Neural progenitor cell (in vitro differentiated cells): ENCODE data around the gene AEBP2. TPM values are rescaled to one million over a fixed set of nuclear protein-coding genes. Genes with fewer than 3 reads are reported as not detected.
"Not testable (repeated sequence)": the region's sequence is repeated elsewhere in the genome, so short reads cannot be mapped to it uniquely, and the experiment has no call there.

ENCODE experiments used
- DNase-seq: peaks from one replicate; pipeline ENCODE4 v3.0.0-alpha.2; 2016; ENCODE audit warnings: low spot score
- H2AFZ ChIP-seq: fragments of 200-600 bp; sonication (generic); replicated peaks from 2 replicates; pipeline ENCODE4 v1.6.1; 2016; ENCODE audit warnings: antibody characterized with exemption
- H3F3A ChIP-seq: fragments of 200-600 bp; sonication (generic); 2 replicates; pipeline ENCODE4 v1.6.1; 2016; ENCODE audit warnings: antibody characterized with exemption, low read depth
- H3K27ac ChIP-seq: fragments of 200-600 bp; sonication (generic); 2 replicates; pipeline ENCODE4 v1.5.1; 2016; ENCODE audit warnings: mild to moderate bottlenecking
- H3K27me3 ChIP-seq: fragments of 200-600 bp; sonication (generic); 2 replicates; pipeline ENCODE4 v1.6.1; 2016; ENCODE audit warnings: mild to moderate bottlenecking, moderate library complexity
- H3K36me3 ChIP-seq: fragments of 200-600 bp; sonication (generic); 2 replicates; pipeline ENCODE4 v1.5.1; 2016
- H3K4me1 ChIP-seq: fragments of 200-600 bp; sonication (generic); 2 replicates; pipeline ENCODE4 v1.6.1; 2016; ENCODE audit warnings: mixed run types
- H3K4me2 ChIP-seq: fragments of 200-600 bp; sonication (generic); 2 replicates; pipeline ENCODE4 v1.6.1; 2016
- H3K4me3 ChIP-seq: fragments of 200-600 bp; sonication (generic); 2 replicates; pipeline ENCODE4 v1.5.1; 2016
- H3K79me2 ChIP-seq: fragments of 200-600 bp; sonication (generic); 2 replicates; pipeline ENCODE4 v1.6.1; 2016; ENCODE audit warnings: low read depth
- H3K9ac ChIP-seq: fragments of 200-600 bp; sonication (generic); 2 replicates; pipeline ENCODE4 v1.6.1; 2016
- H3K9me3 ChIP-seq: fragments of 200-600 bp; sonication (generic); 2 replicates; pipeline ENCODE4 v1.5.1; 2016; ENCODE audit warnings: low read depth
- H4K20me1 ChIP-seq: fragments of 200-600 bp; sonication (generic); 2 replicates; pipeline ENCODE4 v1.6.1; 2016; ENCODE audit warnings: low read depth
- H3K27ac Mint-ChIP-seq: 3 replicates; pipeline ENCODE4 v1.8.0; 2021; ENCODE audit warnings: mixed read lengths
- H3K27me3 Mint-ChIP-seq: 2 replicates; pipeline ENCODE4 v1.8.0; 2022; ENCODE audit warnings: low read depth, mild to moderate bottlenecking, inconsistent platforms, moderate library complexity, mixed read lengths; ENCODE audit not compliant: insufficient read depth
- H3K36me3 Mint-ChIP-seq: 3 replicates; pipeline ENCODE4 v1.8.0; 2021; ENCODE audit warnings: mixed read lengths
- H3K4me1 Mint-ChIP-seq: 3 replicates; pipeline ENCODE4 v1.8.0; 2021; ENCODE audit warnings: mixed read lengths
- H3K4me3 Mint-ChIP-seq: 3 replicates; pipeline ENCODE4 v1.8.0; 2021; ENCODE audit warnings: mild to moderate bottlenecking, moderate library complexity, mixed read lengths
- H3K9me3 Mint-ChIP-seq: 3 replicates; pipeline ENCODE4 v1.8.0; 2020; ENCODE audit warnings: mixed read lengths
- CTCF ChIP-seq: fragments of 200-600 bp; sonication (generic); IDR thresholded peaks from 2 replicates; pipeline ENCODE4 v1.5.1; 2017; ENCODE audit warnings: antibody characterized with exemption, mild to moderate bottlenecking
- EZH2 ChIP-seq: fragments of 200-600 bp; sonication (generic); IDR thresholded peaks from 2 replicates; pipeline ENCODE4 v1.6.1; 2017; ENCODE audit warnings: antibody characterized with exemption, mild to moderate bottlenecking, moderate library complexity
- EZH2phosphoT487 ChIP-seq: fragments of 200-600 bp; sonication (generic); IDR thresholded peaks from 2 replicates; pipeline ENCODE4 v1.6.1; 2017; ENCODE audit warnings: antibody characterized with exemption
- total RNA-seq: library from RNA; depleted of rRNA; stranded (reverse); fragments of >200 nt; gene quantifications from 2 replicates; pipeline ENCODE4 v1.2.3, GENCODE V29; 2015; ENCODE audit warnings: low replicate concordance

AEBP2 gene
- total RNA-seq, 1 donor from 2014 or later = 34.0 TPM

GRCh38 chr12:19550626-19551025 is 111.3 kb downstream of the AEBP2 start:
- Mint-ChIP-seq H3K4me3 (no peak overlapping the region), H3K27ac (no peak overlapping the region), H3K4me1 (peaks cover 25% of the 10 kb centered on the region), H3K9me3 (no peaks in the 10 kb centered on the region), H3K27me3 (peaks cover 2% of the 10 kb centered on the region), H3K36me3 (no peaks in the 10 kb centered on the region)
- Histone ChIP-seq H4K20me1 (no peaks in the 10 kb centered on the region), H3K9ac (no peak overlapping the region), H3K36me3 (no peaks in the 10 kb centered on the region), H3K79me2 (no peaks in the 10 kb centered on the region), H3K4me3 (no peak overlapping the region), H3F3A (no peaks in the 10 kb centered on the region), H3K27me3 (no peaks in the 10 kb centered on the region), H3K27ac (no peak overlapping the region), H3K9me3 (no peaks in the 10 kb centered on the region), H3K4me1 (no peaks in the 10 kb centered on the region), H3K4me2 (no peak overlapping the region), H2AFZ (no peak overlapping the region)
- no peak for TF ChIP-seq CTCF
- no peak for TF ChIP-seq EZH2phosphoT487
- no peak for DNase-seq

GRCh38 chr12:19552441-19553097 is 113.3 kb downstream of the AEBP2 start:
- H3K79me2 ChIP-seq, H3K27me3 Mint-ChIP-seq, H3K9ac ChIP-seq, H3K27ac ChIP-seq, H3K27ac Mint-ChIP-seq, H3K9me3 ChIP-seq, H3K9me3 Mint-ChIP-seq, DNase-seq, H3K4me3 ChIP-seq, H4K20me1 ChIP-seq, H3F3A ChIP-seq, H3K4me1 ChIP-seq, H3K27me3 ChIP-seq, H3K36me3 Mint-ChIP-seq, H3K36me3 ChIP-seq, H3K4me1 Mint-ChIP-seq, H2AFZ ChIP-seq, H3K4me3 Mint-ChIP-seq, H3K4me2 ChIP-seq: not testable (repeated sequence)

GRCh38 chr12:19553175-19553574 is 113.9 kb downstream of the AEBP2 start:
- Histone ChIP-seq H3K79me2 (no peaks in the 10 kb centered on the region), H2AFZ (no peak overlapping the region), H3K27me3 (no peaks in the 10 kb centered on the region), H3K4me3 (no peak overlapping the region), H3F3A (no peaks in the 10 kb centered on the region), H3K9ac (no peak overlapping the region), H4K20me1 (no peaks in the 10 kb centered on the region), H3K9me3 (no peaks in the 10 kb centered on the region), H3K4me1 (no peaks in the 10 kb centered on the region), H3K27ac (no peak overlapping the region), H3K36me3 (no peaks in the 10 kb centered on the region), H3K4me2 (no peak overlapping the region)
- Mint-ChIP-seq H3K4me3 (no peak overlapping the region), H3K4me1 (peaks cover 7% of the 10 kb centered on the region), H3K27me3 (peaks cover 2% of the 10 kb centered on the region), H3K27ac (no peak overlapping the region), H3K36me3 (no peaks in the 10 kb centered on the region), H3K9me3 (no peaks in the 10 kb centered on the region)
- no peak for DNase-seq
- TF ChIP-seq EZH2phosphoT487 = no peak
- TF ChIP-seq CTCF = no peak
- no peak for TF ChIP-seq EZH2

- Histone ChIP-seq H3K9me3 (peaks cover 5% of the 10 kb centered on the region), H3K4me3 (no peak overlapping the region), H2AFZ (no peak overlapping the region), H3K79me2 (no peaks in the 10 kb centered on the region), H3K4me2 (no peak overlapping the region), H3K9ac (no peak overlapping the region), H3K27ac (no peak overlapping the region), H4K20me1 (no peaks in the 10 kb centered on the region), H3F3A (no peaks in the 10 kb centered on the region), H3K4me1 (no peaks in the 10 kb centered on the region), H3K27me3 (no peaks in the 10 kb centered on the region), H3K36me3 (no peaks in the 10 kb centered on the region)
- no peak overlapping the region for H3K4me3 Mint-ChIP-seq
- no peaks in the 10 kb centered on the region for H3K36me3 Mint-ChIP-seq
- H3K27me3 Mint-ChIP-seq = no peaks in the 10 kb centered on the region
- TF ChIP-seq EZH2phosphoT487 = no peak
- no peak for TF ChIP-seq CTCF
- no peak for TF ChIP-seq EZH2
- H3K4me1 Mint-ChIP-seq = peaks cover 8% of the 10 kb centered on the region
- DNase-seq = no peak
- H3K27ac Mint-ChIP-seq = no peak overlapping the region
- H3K9me3 Mint-ChIP-seq = no peaks in the 10 kb centered on the region
Observed at GRCh38 chr12:19561411-19561961, 122.2 kb downstream of the AEBP2 start.
